Measurements from ENCODE around the gene GSTT2B. TPM values are rescaled to one million over a fixed set of nuclear protein-coding genes. Genes with fewer than 3 reads are reported as not detected.
"Not testable (repeated sequence)": the region's sequence is repeated elsewhere in the genome, so short reads cannot be mapped to it uniquely, and the experiment has no call there.

GSTT2B gene
- total RNA-seq, 2 donors from 2014 or later, result 0.39 TPM; not detected in 1

GRCh38 chr22:23966094-23966493 lies 5.1 kb upstream of the GSTT2B start:
- not testable (repeated sequence) for H3K27ac Mint-ChIP-seq; DNase-seq (ENCODE audit: low spot score in 2 of 2); H3K9me3 Mint-ChIP-seq
- ATAC-seq, result peak; percentile 35 to 41
- peaks cover 9 to 21% of the 10 kb centered on the region in 2 donors for H3K36me3 Mint-ChIP-seq

DNA sequence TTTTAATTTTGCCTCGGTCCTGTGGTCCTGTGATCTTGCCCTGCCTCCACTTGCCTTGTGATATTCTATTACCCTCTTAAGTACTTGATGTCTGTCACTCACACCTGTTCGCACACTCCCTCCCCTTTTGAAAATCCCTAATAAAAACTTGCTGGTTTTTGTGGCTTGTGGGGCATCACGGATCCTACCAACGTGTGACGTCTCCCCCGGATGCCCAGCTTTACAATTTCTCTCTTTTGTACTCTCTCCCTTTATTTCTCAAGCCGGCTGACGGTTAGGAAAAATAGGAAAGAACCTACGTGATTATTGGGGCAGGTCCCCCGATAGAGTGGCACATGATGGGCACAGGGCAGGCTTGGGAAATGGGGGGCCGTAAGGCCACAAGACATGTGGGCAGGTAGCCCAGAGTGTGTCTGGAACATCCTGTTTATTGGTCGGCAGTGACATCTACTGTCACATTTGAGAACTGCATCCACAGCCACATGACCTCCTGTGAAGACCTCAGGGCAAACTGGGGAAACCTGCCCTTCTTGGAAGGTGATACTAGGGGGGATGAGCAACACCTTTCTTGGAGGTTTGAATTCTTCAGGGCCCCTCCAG lies 4.6 kb downstream of the GSTT2B start:
- DNase-seq (ENCODE audit: low spot score in 2 of 2) (peak in 1 of 2 donors; percentile 86), ATAC-seq (peak; percentile 88 to 94)
- H3K9me3 Mint-ChIP-seq, H3K36me3 Mint-ChIP-seq, H3K27ac Mint-ChIP-seq: not testable (repeated sequence)

- DNase-seq (ENCODE audit: low spot score in 2 of 2); H3K27ac Mint-ChIP-seq; ATAC-seq; H3K36me3 Mint-ChIP-seq; H3K9me3 Mint-ChIP-seq: not testable (repeated sequence)
These were observed 5.1 kb downstream of the GSTT2B start for GRCh38 chr22:23955886-23956285.

- not testable (repeated sequence) for H3K9me3 Mint-ChIP-seq; DNase-seq (ENCODE audit: low spot score in 2 of 2); ATAC-seq; H3K36me3 Mint-ChIP-seq; H3K27ac Mint-ChIP-seq
These were observed 6.0 kb downstream of the GSTT2B start for GRCh38 chr22:23954991-23955305.

DNA sequence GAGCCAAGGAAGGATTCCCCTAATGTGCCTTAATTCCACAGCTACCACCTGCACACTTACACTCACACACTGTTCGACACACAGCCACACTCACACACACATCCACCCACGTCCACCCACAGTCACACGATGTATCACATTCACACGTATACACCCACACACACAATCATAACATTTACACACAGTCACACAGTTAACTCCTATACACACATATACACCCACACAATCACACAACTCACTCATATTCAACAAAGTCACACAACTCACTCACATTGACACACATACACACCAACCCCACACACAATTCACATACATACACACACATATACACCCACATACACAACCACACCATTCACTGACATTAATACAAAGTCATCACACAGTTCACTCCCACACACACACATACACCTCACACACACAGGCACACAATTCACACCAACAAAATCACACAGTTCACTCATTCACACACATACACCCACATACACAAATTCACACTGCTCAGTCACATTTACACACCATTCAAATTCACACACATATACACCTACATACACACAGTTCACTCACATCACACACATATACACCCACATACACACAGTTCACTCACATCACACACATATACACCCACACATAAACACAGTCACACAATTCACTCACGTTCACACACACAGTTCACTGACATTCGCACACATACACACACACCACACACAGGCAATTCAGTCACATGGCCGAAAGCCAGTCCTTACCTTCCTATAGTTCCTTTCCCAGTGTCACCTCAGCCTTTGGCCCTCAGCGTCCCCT lies 6.6 kb downstream of the GSTT2B start:
- not testable (repeated sequence) for DNase-seq (ENCODE audit: low spot score in 2 of 2); H3K9me3 Mint-ChIP-seq; H3K36me3 Mint-ChIP-seq; ATAC-seq; H3K27ac Mint-ChIP-seq

GRCh38 chr22:23953485-23953884 lies 7.5 kb downstream of the GSTT2B start:
- not testable (repeated sequence) for H3K27ac Mint-ChIP-seq; H3K9me3 Mint-ChIP-seq; ATAC-seq; DNase-seq (ENCODE audit: low spot score in 2 of 2); H3K36me3 Mint-ChIP-seq

DNA sequence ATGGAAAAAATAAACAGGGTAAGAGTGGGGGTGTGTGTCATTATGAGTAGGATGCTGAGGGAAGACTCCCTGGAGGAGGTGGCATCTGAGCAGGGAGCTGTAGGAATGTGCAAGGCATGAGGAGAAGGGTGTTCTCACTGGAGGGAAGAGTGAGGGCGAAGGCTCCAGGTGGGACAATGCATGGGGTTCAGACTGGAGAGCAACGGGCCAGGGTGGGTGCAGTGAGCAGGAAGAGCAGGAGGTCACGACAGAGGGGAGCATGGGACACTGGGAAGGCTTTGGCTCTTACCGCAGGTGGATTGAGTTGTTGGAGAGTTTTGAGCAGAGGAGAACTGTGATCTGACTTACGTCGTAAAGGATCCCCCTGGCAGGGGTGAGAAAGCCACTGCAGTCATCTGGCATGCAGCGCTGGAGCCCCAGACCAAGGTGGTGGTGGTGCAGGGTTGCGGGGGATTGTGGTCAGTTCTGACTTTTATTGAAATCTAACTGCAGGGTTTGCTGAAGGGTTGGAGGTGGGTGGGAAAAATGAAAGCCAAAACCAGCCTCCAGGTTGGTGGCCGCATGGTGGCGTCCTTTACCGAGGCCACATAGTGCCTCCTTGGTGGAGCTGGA lies 8.1 kb downstream of the GSTT2B start:
- not testable (repeated sequence) for H3K9me3 Mint-ChIP-seq; ATAC-seq; DNase-seq (ENCODE audit: low spot score in 2 of 2); H3K36me3 Mint-ChIP-seq
- peak overlapping the region in 1 of 2 donors; percentile 1 for H3K27ac Mint-ChIP-seq

- not testable (repeated sequence) for DNase-seq (ENCODE audit: low spot score in 2 of 2); H3K36me3 Mint-ChIP-seq; H3K27ac Mint-ChIP-seq; H3K9me3 Mint-ChIP-seq
- peak in 1 of 2 donors; percentile 24 for ATAC-seq
These were observed 9.6 kb downstream of the GSTT2B start for GRCh38 chr22:23951383-23951782.

DNA sequence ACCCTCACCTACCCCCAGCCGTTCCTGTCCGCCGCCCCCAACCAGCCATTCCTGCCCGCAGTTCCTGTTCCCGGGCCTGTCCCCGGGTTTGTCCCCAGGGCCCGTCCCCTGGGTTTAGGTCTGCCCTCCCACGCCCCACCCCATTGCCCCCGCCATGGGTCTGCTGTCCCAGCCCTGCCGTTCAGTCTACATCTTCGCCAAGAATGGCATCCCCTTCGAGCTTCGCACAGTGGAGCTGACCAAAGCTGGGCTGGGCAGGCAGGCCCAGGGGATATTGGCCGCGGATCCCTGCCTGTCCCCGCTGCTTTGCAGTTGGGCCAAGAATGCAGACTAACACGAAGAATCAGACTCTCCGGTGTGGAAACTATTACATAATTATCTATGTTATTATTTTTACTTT lies 11.2 kb downstream of the GSTT2B start:
- not testable (repeated sequence) for DNase-seq (ENCODE audit: low spot score in 2 of 2); H3K36me3 Mint-ChIP-seq; ATAC-seq; H3K9me3 Mint-ChIP-seq; H3K27ac Mint-ChIP-seq

GRCh38 chr22:23947391-23947790 lies 13.6 kb downstream of the GSTT2B start:
- H3K27ac Mint-ChIP-seq; H3K9me3 Mint-ChIP-seq; H3K36me3 Mint-ChIP-seq; DNase-seq (ENCODE audit: low spot score in 2 of 2): not testable (repeated sequence)
- peak in 1 of 2 donors; percentile 50 for ATAC-seq

DNA sequence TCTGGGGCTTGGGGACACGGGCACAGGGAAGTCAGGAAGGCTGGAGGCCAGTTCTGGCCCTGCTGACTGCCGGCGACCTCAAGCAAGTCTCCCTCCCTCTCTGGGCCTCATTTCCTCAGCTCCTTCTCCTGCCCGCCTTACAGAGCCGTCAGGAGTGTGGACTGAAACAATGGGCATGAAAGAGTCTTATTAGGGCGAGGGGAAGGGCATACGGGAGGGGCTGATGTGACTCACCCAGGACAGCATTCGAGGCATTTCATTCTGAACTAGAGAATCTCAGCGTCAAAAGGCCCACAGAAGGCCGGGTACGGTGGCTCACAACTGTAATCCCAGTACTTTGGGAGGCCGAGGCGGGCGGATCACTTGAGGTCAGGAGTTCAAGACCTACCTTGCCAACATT lies 20.8 kb downstream of the GSTT2B start:
- not testable (repeated sequence) for DNase-seq (ENCODE audit: low spot score in 2 of 2); H3K9me3 Mint-ChIP-seq; H3K36me3 Mint-ChIP-seq; H3K27ac Mint-ChIP-seq; ATAC-seq

- no peaks in the 10 kb centered on the region for H3K9me3 Mint-ChIP-seq
- DNase-seq (ENCODE audit: low spot score in 2 of 2), result no peak
- no peak overlapping the region for H3K27ac Mint-ChIP-seq
- no peaks in the 10 kb centered on the region for H3K36me3 Mint-ChIP-seq
- ATAC-seq, result no peak
These were observed 22.0 kb downstream of the GSTT2B start for GRCh38 chr22:23939017-23939357.

DNA sequence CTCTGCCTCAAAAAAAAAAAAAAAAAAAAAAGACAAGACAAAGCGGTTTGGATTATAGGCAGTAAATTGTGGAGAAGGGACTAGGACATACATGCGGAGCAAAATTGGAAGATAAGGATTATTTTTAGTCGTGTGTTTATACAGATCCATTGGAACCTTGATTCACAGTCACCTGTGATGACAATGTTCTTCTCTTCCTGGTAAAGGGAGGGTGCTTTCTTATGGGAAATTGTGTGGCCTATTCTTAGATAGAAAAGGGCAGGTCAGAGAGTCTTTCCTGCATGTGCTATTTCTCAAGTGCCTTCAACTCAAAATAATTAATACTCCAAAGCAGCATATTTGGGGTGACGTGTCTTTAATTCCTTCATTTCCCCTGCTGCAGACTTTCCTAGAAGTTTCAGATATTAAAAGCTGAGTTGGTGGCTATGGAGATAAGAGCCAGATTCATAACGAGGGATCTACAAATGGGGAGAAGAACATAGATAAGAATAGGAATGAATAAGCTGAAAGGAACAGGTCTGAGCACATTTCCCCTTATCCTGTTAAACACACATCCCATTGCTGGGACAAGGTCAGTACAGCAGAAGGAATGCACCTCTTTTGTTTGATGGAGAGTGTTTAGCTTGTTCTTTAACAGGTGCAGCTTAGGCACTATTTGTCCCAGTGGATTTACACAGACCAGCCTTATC lies 22.5 kb downstream of the GSTT2B start:
- Mint-ChIP-seq H3K9me3 (no peaks in the 10 kb centered on the region), H3K27ac (no peak overlapping the region), H3K36me3 (no peaks in the 10 kb centered on the region)
- no peak for DNase-seq (ENCODE audit: low spot score in 2 of 2)
- no peak for ATAC-seq

DNA sequence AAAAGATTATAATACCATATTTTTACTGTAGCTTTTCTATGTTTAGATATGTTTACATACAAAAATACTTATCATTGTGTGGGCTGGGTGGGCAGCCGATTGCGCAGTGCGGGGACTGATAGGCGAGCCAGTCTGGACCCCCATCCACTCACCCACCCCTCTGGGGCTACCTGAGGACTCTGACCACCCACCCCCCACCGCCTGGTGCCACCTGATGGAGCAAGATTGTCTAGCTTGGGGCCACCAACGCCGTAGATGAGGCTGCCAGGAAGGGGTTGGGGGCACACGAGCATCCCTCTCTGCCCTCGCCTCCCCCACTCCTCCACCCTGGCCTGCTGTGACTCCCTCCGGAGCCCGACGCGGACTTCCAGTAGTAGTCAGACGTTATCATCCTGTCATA lies 34.4 kb downstream of the GSTT2B start:
- no peak overlapping the region for H3K27ac Mint-ChIP-seq
- H3K36me3 Mint-ChIP-seq, result peaks cover 9 to 45% of the 10 kb centered on the region in 2 donors
- DNase-seq (ENCODE audit: low spot score in 2 of 2) (no peak), ATAC-seq (no peak)
- H3K9me3 Mint-ChIP-seq, result peaks cover 7 to 12% of the 10 kb centered on the region in 2 donors

- H3K9me3 Mint-ChIP-seq, result peaks cover 6 to 7% of the 10 kb centered on the region in 2 donors
- no peak overlapping the region for H3K27ac Mint-ChIP-seq
- peaks cover 9 to 36% of the 10 kb centered on the region in 2 donors for H3K36me3 Mint-ChIP-seq
- ATAC-seq (no peak), DNase-seq (ENCODE audit: low spot score in 2 of 2) (no peak)
These were observed 35.9 kb downstream of the GSTT2B start for GRCh38 chr22:23925020-23925606.

DNA sequence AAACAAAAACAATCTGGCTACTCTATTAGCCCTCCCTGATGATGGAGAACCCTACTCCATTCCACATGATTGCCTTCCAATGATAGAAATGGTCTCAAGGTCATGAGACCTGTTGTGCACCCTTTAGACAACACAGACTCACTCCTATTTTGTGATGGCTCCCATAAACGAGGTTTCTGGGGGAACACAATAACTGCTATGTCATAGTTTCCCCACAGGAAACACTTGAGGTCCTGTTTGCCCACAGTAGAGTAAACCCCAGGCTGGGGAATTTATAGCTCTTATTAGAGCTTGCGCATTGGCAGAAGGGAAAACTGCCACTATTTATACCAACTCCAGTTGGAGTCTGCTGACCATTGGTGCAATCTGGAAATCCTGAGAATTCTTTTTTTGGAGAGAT lies 38.1 kb downstream of the GSTT2B start:
- peaks cover 9 to 36% of the 10 kb centered on the region in 2 donors for H3K36me3 Mint-ChIP-seq
- H3K9me3 Mint-ChIP-seq, result peaks cover 6 to 7% of the 10 kb centered on the region in 2 donors
- no peak for ATAC-seq
- no peak overlapping the region for H3K27ac Mint-ChIP-seq
- no peak for DNase-seq (ENCODE audit: low spot score in 2 of 2)

Measured in activated naive CD4-positive, alpha-beta T cell treated with anti-CD3 and anti-CD28 coated beads, Interleukin-2, amount 50 U/mL, for 72 hours (primary cell).